Loucy (cell line): ENCODE results near the gene EPX.

Experiments used
- H2AFZ ChIP-seq: fragments of 200-600 bp; sonication (generic); 2 replicates; pipeline ENCODE4 v1.6.0; 2016; ENCODE audit warnings: antibody characterized with exemption, mild to moderate bottlenecking, low read length, moderate library complexity
- H3F3A ChIP-seq: fragments of 200-600 bp; 2 replicates; pipeline ENCODE4 v1.6.0; 2016; ENCODE audit warnings: antibody characterized with exemption, low read depth, mild to moderate bottlenecking
- H3K27me3 ChIP-seq: fragments of 200-600 bp; sonication (generic); 2 replicates; pipeline ENCODE4 v1.6.1; 2014; ENCODE audit warnings: low read length, mild to moderate bottlenecking; ENCODE audit not compliant: insufficient read depth, poor library complexity, severe bottlenecking
- H3K36me3 ChIP-seq: fragments of 200-600 bp; sonication (generic); 2 replicates; pipeline ENCODE4 v1.6.1; 2016; ENCODE audit warnings: low read length; ENCODE audit not compliant: insufficient read depth
- H3K4me1 ChIP-seq: fragments of 200-600 bp; sonication (generic); 2 replicates; pipeline ENCODE4 v1.5.1; 2014; ENCODE audit warnings: low read length, mild to moderate bottlenecking; ENCODE audit not compliant: insufficient read depth, poor library complexity, severe bottlenecking
- H3K4me2 ChIP-seq: fragments of 200-600 bp; sonication (generic); 2 replicates; pipeline ENCODE4 v1.6.0; 2014; ENCODE audit warnings: antibody characterized with exemption, low read length, low read depth, mild to moderate bottlenecking; ENCODE audit not compliant: poor library complexity, severe bottlenecking
- H3K4me3 ChIP-seq: fragments of 200-600 bp; sonication (generic); 2 replicates; pipeline ENCODE4 v1.5.1; 2014; ENCODE audit warnings: low read length, mild to moderate bottlenecking, mixed read lengths; ENCODE audit not compliant: poor library complexity, severe bottlenecking
- H3K79me2 ChIP-seq: fragments of 200-600 bp; sonication (generic); 2 replicates; pipeline ENCODE4 v1.6.1; 2014; ENCODE audit warnings: low read length; ENCODE audit not compliant: insufficient read depth
- H3K9ac ChIP-seq: fragments of 200-600 bp; sonication (generic); 2 replicates; pipeline ENCODE4 v1.6.0; 2014; ENCODE audit warnings: mild to moderate bottlenecking, low read depth, low read length, moderate library complexity; ENCODE audit not compliant: poor library complexity, severe bottlenecking
- H3K9me2 ChIP-seq: fragments of 200-600 bp; sonication (generic); replicated peaks from 2 replicates; pipeline ENCODE4 v1.6.1; 2016; ENCODE audit warnings: low read depth, low read length, mixed read lengths
- H3K9me3 ChIP-seq: fragments of 200-600 bp; sonication (generic); 2 replicates; pipeline ENCODE4 v1.6.1; 2014; ENCODE audit warnings: mild to moderate bottlenecking, antibody characterized with exemption, low read length, low read depth; ENCODE audit not compliant: insufficient read depth
- H4K20me1 ChIP-seq: fragments of 200-600 bp; sonication (generic); 2 replicates; pipeline ENCODE4 v1.6.0; 2014; ENCODE audit warnings: antibody characterized with exemption, low read length, mild to moderate bottlenecking; ENCODE audit not compliant: insufficient read depth, poor library complexity, severe bottlenecking
- EZH2phosphoT487 ChIP-seq: fragments of 200-600 bp; IDR thresholded peaks from 2 replicates; pipeline ENCODE4 v1.6.1; 2018; ENCODE audit warnings: antibody characterized with exemption, mild to moderate bottlenecking, moderate library complexity, borderline replicate concordance
- TF ChIP-seq, protein P1 (sequence below): fragments of 200-600 bp; sonication (generic); conservative IDR thresholded peaks from 2 replicates; pipeline ENCODE4 v1.5.1; 2014; ENCODE audit warnings: mild to moderate bottlenecking, antibody characterized with exemption, low read length

EPX gene

DNA sequence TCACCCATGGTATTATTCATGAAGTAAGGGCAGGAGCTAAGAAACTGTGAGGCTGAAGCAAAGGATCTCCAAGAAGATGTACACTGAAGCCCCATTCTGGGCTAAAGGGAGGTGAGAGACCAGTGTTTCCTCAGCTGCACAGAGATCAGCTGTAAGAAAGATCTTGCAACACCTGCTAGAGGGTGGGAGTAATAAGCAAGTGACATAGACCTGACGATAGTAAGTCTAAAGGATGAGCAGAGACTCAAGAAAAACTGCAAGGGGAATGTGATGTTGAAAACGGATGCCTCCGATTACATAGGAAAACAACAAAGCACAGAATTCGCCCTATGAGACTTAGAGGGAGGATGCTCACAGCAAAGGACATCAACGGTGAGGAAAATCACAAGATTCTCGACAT is 25.8 kb upstream of the EPX start, which contains the start of gene OR4D2:
OR4D2 (plus strand) TSS at position 301 of the 400 bp plus-strand sequence. CDS start 2,674 bp downstream, outside the sequence.
- Histone ChIP-seq H3K9ac (no peak within 1 kb of the TSS), H3K36me3 (no peaks in the 10 kb centered on the region), H2AFZ (no peak within 1 kb of the TSS), H3F3A (no peaks in the 10 kb centered on the region), H3K4me2 (no peak within 1 kb of the TSS), H3K4me3 (no peak within 1 kb of the TSS), H3K79me2 (no peaks in the 10 kb centered on the region), H4K20me1 (no peaks in the 10 kb centered on the region), H3K4me1 (no peaks in the 10 kb centered on the region), H3K9me3 (no peaks in the 10 kb centered on the region), H3K9me2 (no peaks in the 10 kb centered on the region), H3K27me3 (no peaks in the 10 kb centered on the region)
- TF ChIP-seq, protein P1, sequence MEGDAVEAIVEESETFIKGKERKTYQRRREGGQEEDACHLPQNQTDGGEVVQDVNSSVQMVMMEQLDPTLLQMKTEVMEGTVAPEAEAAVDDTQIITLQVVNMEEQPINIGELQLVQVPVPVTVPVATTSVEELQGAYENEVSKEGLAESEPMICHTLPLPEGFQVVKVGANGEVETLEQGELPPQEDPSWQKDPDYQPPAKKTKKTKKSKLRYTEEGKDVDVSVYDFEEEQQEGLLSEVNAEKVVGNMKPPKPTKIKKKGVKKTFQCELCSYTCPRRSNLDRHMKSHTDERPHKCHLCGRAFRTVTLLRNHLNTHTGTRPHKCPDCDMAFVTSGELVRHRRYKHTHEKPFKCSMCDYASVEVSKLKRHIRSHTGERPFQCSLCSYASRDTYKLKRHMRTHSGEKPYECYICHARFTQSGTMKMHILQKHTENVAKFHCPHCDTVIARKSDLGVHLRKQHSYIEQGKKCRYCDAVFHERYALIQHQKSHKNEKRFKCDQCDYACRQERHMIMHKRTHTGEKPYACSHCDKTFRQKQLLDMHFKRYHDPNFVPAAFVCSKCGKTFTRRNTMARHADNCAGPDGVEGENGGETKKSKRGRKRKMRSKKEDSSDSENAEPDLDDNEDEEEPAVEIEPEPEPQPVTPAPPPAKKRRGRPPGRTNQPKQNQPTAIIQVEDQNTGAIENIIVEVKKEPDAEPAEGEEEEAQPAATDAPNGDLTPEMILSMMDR, result no peak
- no peak for TF ChIP-seq EZH2phosphoT487

DNA sequence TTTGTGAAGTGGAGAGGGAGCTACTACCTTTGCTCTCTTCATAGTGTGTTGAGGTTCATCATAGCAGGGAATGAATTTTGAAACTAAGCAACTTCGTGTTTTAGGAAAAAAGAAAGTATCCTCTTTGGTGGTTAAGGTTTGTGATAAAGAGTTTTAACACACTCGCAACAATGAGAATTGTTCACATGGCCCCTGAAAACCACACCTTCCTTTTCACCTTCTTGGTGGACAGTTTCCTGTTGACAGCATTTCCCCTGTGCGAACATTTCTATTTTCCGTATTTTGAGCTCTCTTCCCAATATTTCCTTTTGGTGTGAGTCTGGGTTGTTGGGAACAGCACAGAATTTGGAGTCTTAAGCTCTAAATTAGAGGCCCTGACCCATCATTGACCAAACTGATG is 21.9 kb upstream of the EPX start:
- H3K79me2 ChIP-seq, result no peaks in the 10 kb centered on the region
- H3K36me3 ChIP-seq, result no peaks in the 10 kb centered on the region
- H3K27me3 ChIP-seq, result no peaks in the 10 kb centered on the region
- H3K9me2 ChIP-seq, result no peaks in the 10 kb centered on the region
- H4K20me1 ChIP-seq, result no peaks in the 10 kb centered on the region
- H2AFZ ChIP-seq, result no peak overlapping the region
- H3F3A ChIP-seq, result no peaks in the 10 kb centered on the region
- no peak overlapping the region for H3K4me2 ChIP-seq
- H3K4me1 ChIP-seq, result no peaks in the 10 kb centered on the region
- TF ChIP-seq EZH2phosphoT487, result no peak
- TF ChIP-seq, protein P1, result no peak
- H3K9me3 ChIP-seq, result no peaks in the 10 kb centered on the region
- H3K9ac ChIP-seq, result no peak overlapping the region
- no peak overlapping the region for H3K4me3 ChIP-seq

DNA sequence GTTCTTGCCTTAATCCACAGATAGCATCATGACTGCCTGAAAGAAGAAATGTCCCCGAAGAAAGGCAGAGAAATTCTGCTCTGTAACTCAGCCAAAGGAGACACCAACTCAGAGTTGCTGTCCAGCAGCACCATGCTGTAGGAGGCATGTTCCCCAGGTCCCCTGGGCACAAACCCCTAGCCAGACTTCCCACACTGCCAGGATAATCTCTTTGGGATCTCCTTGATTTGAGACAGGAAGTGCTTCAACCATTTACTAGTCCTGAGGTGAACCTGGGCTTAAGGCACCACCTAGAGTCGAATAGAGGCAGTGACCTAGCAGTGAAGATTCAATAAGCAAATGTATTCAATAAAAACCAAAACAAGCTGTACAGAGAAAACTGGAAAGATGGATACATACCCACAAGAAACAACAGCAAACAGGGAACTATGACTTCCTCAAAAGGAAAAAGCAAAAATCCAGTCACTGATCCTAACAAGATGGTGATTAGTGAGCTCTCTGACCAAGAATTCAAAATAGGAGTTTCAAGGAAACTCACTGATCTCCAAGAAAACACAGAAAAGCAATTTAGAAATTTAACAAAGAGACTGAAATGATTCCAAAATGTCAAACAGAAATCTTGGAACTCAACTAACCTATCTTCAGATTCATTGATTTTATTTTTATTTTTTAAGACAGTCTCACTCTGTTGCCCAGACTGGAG is 20.0 kb upstream of the EPX start:
- H3K9me3 ChIP-seq, result no peaks in the 10 kb centered on the region
- no peak for TF ChIP-seq EZH2phosphoT487
- TF ChIP-seq, protein P1, result peak; percentile 89
- no peaks in the 10 kb centered on the region for H3K36me3 ChIP-seq
- no peaks in the 10 kb centered on the region for H3K4me1 ChIP-seq
- H3K9me2 ChIP-seq, result no peaks in the 10 kb centered on the region
- no peak overlapping the region for H3K9ac ChIP-seq
- H3F3A ChIP-seq, result no peaks in the 10 kb centered on the region
- H3K4me3 ChIP-seq, result no peak overlapping the region
- H3K4me2 ChIP-seq, result no peak overlapping the region
- no peak overlapping the region for H2AFZ ChIP-seq
- no peaks in the 10 kb centered on the region for H3K27me3 ChIP-seq
- H4K20me1 ChIP-seq, result no peaks in the 10 kb centered on the region
- no peaks in the 10 kb centered on the region for H3K79me2 ChIP-seq
